Activated CD8-positive, alpha-beta T cell treated with anti-CD3 and anti-CD28 coated beads, Interleukin-2, amount 10 ng/mL, durations not matched to agents 7 days and 5 days (primary cell): ENCODE data around the gene ENDOV. TPM values are rescaled to one million over a fixed set of nuclear protein-coding genes. Genes with fewer than 3 reads are reported as not detected.

Source experiments
- ATAC-seq: fragments of 150-1000 bp; cut with Tn5 transposase; one replicate; pipeline ENCODE4 v1.10.0; 2021; ENCODE audit warnings: moderate library complexity
- CTCF ChIA-PET: fragments of 350-600 bp; sonication (Branson Sonifier 250); formaldehyde crosslinking; loops from one replicate; lab custom pipeline; 2021; ENCODE audit warnings: antibody characterized with exemption; lab: Charles Lee
- POLR2A ChIA-PET: fragments of 350-600 bp; sonication (Branson Sonifier 250); formaldehyde crosslinking; loops from one replicate; lab custom pipeline; 2021; ENCODE audit warnings: antibody characterized with exemption; lab: Charles Lee
- DNase-seq: peaks from one replicate; pipeline ENCODE4 v3.0.0-alpha.2; 2020
- H3K27ac Mint-ChIP-seq: one replicate; pipeline ENCODE4 v1.8.0; 2021; ENCODE audit warnings: mild to moderate bottlenecking, mixed read lengths
- H3K27me3 Mint-ChIP-seq: one replicate; pipeline ENCODE4 v1.8.0; 2021; ENCODE audit warnings: low read depth, mixed read lengths
- H3K36me3 Mint-ChIP-seq: one replicate; pipeline ENCODE4 v1.8.0; 2021; ENCODE audit warnings: low read depth, mixed read lengths
- H3K4me1 Mint-ChIP-seq: one replicate; pipeline ENCODE4 v1.8.0; 2021; ENCODE audit warnings: low read depth, mixed read lengths
- H3K4me3 Mint-ChIP-seq: one replicate; pipeline ENCODE4 v1.8.0; 2021; ENCODE audit warnings: mild to moderate bottlenecking, mixed read lengths
- H3K9me3 Mint-ChIP-seq: one replicate; pipeline ENCODE4 v1.8.0; 2022; ENCODE audit warnings: mixed read lengths; ENCODE audit not compliant: insufficient read depth
- total RNA-seq, 2 experiments: library from RNA; stranded (reverse); gene quantifications; one replicate each; pipeline ENCODE4 v1.2.3, GENCODE V29; 2021

The ENDOV gene
- total RNA-seq, 2 experiments from 2014 or later, result 15.7 to 18.7 TPM

- Mint-ChIP-seq H3K27me3 (no peaks in the 10 kb centered on the region), H3K36me3 (no peaks in the 10 kb centered on the region), H3K9me3 (no peaks in the 10 kb centered on the region), H3K27ac (no peak overlapping the region), H3K4me3 (no peak overlapping the region), H3K4me1 (no peaks in the 10 kb centered on the region)
- ChIA-PET CTCF (interaction anchor here (0.9 to 1.0 kb wide), 2 partner anchors 11 to 22 kb away, joined by 3 read pairs; no protein-coding TSS in a partner anchor), POLR2A (no interaction called here)
- ATAC-seq (no peak), DNase-seq (no peak)
Observed at GRCh38 chr17:80437532-80437931, 22.6 kb downstream of the ENDOV start.

DNA sequence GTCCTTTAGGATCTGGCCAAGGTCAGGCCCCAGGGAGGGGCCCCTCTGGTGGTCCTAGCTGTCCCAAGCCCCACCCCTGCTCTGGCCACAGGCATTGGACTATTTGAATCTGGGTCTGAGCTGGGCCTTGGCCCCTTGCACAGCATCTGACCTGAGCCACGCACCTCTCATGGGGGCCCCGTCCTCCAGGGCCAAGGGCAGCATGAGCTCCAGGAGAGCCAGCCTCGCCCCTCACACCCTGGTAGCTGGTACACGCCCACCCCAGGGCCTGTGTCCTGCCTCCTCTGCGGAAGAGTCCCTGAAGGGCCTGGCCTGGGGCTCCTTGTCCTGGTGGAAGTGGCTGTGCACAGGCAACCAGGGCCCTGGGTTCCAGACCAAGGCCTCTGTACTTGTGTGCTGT is 23.8 kb downstream of the ENDOV start:
- Mint-ChIP-seq H3K9me3 (no peaks in the 10 kb centered on the region), H3K4me3 (no peak overlapping the region), H3K4me1 (no peaks in the 10 kb centered on the region), H3K27ac (no peak overlapping the region), H3K27me3 (peaks cover 3% of the 10 kb centered on the region), H3K36me3 (no peaks in the 10 kb centered on the region)
- POLR2A ChIA-PET, result no interaction called here
- no peak for ATAC-seq
- DNase-seq, result no peak
- CTCF ChIA-PET, result no interaction called here

- no peak for ATAC-seq
- DNase-seq, result no peak
- ChIA-PET POLR2A (no interaction called here), CTCF (interaction anchor here (1.3 kb wide), 1 partner anchor 12 kb away, joined by 4 read pairs; no protein-coding TSS in a partner anchor)
- no peaks in the 10 kb centered on the region for H3K36me3 Mint-ChIP-seq
- H3K4me1 Mint-ChIP-seq, result no peaks in the 10 kb centered on the region
- H3K27me3 Mint-ChIP-seq, result peaks cover 3% of the 10 kb centered on the region
- no peak overlapping the region for H3K4me3 Mint-ChIP-seq
- no peaks in the 10 kb centered on the region for H3K9me3 Mint-ChIP-seq
- H3K27ac Mint-ChIP-seq, result no peak overlapping the region
Observed at GRCh38 chr17:80439499-80439898, 24.5 kb downstream of the ENDOV start.

- peak; percentile 87 for ATAC-seq
- Mint-ChIP-seq H3K4me1 (no peaks in the 10 kb centered on the region), H3K27me3 (peaks cover 3% of the 10 kb centered on the region), H3K4me3 (no peak overlapping the region), H3K9me3 (no peaks in the 10 kb centered on the region), H3K36me3 (no peaks in the 10 kb centered on the region), H3K27ac (no peak overlapping the region)
- POLR2A ChIA-PET, result interaction anchor here (2.6 kb wide), 1 partner anchor 13 kb away, joined by 14 read pairs; no protein-coding TSS in a partner anchor
- CTCF ChIA-PET, result no interaction called here
- DNase-seq, result peak; percentile 80
Observed at GRCh38 chr17:80441133-80441578, 26.2 kb downstream of the ENDOV start.

DNA sequence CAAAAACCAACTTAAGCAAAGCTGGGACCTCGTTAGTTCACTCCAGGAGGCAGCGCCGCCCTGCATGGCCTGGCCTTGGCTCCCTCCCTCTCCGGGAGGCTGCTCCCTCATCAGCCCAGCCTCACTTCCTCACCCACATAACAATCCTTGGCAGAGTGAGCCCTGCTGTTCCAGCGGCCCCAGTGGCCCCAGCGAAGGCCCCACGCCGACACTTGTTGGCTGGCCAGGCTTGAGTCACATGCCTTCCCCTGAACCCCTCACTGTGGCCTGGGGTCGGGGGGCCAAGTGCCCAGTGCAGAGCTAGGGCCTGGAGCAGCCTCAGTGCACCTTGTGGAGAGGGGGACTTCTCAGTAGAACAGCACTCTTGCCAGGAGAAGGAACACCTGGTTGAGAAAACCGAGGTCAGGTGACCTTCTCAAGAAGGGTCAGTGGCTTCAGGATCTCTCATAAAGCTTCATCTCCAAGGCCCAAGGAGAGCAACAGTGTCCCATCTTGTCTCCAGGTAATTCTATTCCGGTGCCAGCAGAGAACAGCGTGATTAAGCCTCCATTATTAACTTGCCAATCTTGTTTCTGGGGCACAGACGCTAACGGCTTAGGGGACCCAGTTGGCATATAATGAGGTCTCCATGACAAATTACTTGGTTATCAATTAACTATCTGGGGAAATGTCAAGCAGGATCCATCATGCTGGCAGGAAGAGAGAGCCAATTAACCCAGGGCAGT is 26.8 kb downstream of the ENDOV start:
- H3K4me1 Mint-ChIP-seq, result no peaks in the 10 kb centered on the region
- ChIA-PET CTCF (no interaction called here), POLR2A (interaction anchor here (2.6 kb wide), 1 partner anchor 13 kb away, joined by 14 read pairs; no protein-coding TSS in a partner anchor)
- H3K27ac Mint-ChIP-seq, result no peak overlapping the region
- no peak overlapping the region for H3K4me3 Mint-ChIP-seq
- peaks cover 3% of the 10 kb centered on the region for H3K27me3 Mint-ChIP-seq
- ATAC-seq (no peak), DNase-seq (no peak)
- no peaks in the 10 kb centered on the region for H3K36me3 Mint-ChIP-seq
- no peaks in the 10 kb centered on the region for H3K9me3 Mint-ChIP-seq

DNA sequence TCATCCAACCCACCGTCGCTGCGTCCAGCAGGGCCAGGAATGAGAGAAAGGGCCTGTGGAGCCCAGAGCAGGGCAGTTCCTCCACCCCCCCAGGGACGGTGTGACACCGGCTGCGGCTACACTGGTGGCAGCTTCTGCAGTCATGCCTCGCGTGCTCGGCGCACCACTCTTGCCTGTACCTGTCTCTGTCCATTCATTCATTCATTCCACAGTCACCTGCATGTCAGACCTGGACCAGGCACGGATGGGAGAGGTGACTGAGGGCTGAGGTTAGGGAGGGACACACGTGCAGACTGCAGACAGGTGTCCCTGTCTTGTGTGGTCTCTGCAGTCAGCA is 27.3 kb downstream of the ENDOV start:
- ATAC-seq, result no peak
- H3K27me3 Mint-ChIP-seq, result peaks cover 3% of the 10 kb centered on the region
- no peak for DNase-seq
- ChIA-PET CTCF (no interaction called here), POLR2A (interaction anchor here (2.6 kb wide), 1 partner anchor 12 kb away, joined by 14 read pairs; no protein-coding TSS in a partner anchor)
- H3K36me3 Mint-ChIP-seq, result no peaks in the 10 kb centered on the region
- no peaks in the 10 kb centered on the region for H3K9me3 Mint-ChIP-seq
- H3K27ac Mint-ChIP-seq, result no peak overlapping the region
- H3K4me1 Mint-ChIP-seq, result no peaks in the 10 kb centered on the region
- H3K4me3 Mint-ChIP-seq, result no peak overlapping the region

DNA sequence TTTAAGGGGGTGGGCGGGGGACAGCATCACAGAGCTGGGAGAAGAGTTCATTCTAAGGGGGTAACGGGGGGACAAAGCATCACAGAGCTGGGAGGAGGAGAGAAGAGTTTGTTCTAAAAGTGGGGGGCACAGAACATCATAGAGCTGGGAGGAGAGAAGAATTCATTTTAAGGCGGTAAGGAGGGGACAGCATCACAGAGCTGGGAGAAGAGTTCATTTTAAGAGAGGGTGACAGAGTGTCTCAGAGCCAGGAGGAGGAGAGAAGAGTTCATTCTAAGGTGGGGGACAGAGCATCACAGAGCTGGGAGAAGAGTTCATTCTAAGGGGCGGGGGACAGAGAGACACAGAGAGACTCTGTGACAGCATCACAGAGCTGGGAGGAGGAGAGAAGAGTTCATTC is 27.8 kb downstream of the ENDOV start:
- Mint-ChIP-seq H3K4me3 (no peak overlapping the region), H3K36me3 (no peaks in the 10 kb centered on the region), H3K27me3 (peaks cover 3% of the 10 kb centered on the region), H3K4me1 (no peaks in the 10 kb centered on the region), H3K9me3 (no peaks in the 10 kb centered on the region), H3K27ac (no peak overlapping the region)
- ChIA-PET POLR2A (interaction anchor here (2.6 kb wide), 1 partner anchor 12 kb away, joined by 14 read pairs; no protein-coding TSS in a partner anchor), CTCF (no interaction called here)
- no peak for DNase-seq
- no peak for ATAC-seq

- no peak for DNase-seq
- ATAC-seq, result no peak
- no peaks in the 10 kb centered on the region for H3K4me1 Mint-ChIP-seq
- no peak overlapping the region for H3K27ac Mint-ChIP-seq
- POLR2A ChIA-PET, result no interaction called here
- no peaks in the 10 kb centered on the region for H3K9me3 Mint-ChIP-seq
- no peaks in the 10 kb centered on the region for H3K36me3 Mint-ChIP-seq
- peaks cover 3% of the 10 kb centered on the region for H3K27me3 Mint-ChIP-seq
- CTCF ChIA-PET, result no interaction called here
- no peak overlapping the region for H3K4me3 Mint-ChIP-seq
Observed at GRCh38 chr17:80443498-80443897, 28.5 kb downstream of the ENDOV start.

- Mint-ChIP-seq H3K27ac (no peak overlapping the region), H3K4me1 (no peaks in the 10 kb centered on the region), H3K9me3 (no peaks in the 10 kb centered on the region), H3K36me3 (no peaks in the 10 kb centered on the region), H3K27me3 (peaks cover 3% of the 10 kb centered on the region), H3K4me3 (no peak overlapping the region)
- ATAC-seq (no peak), DNase-seq (no peak)
- CTCF ChIA-PET, result no interaction called here
- POLR2A ChIA-PET, result no interaction called here
Observed at GRCh38 chr17:80443916-80444643, 29.1 kb downstream of the ENDOV start.

GRCh38 chr17:80444644-80444979 is 29.6 kb downstream of the ENDOV start:
- Mint-ChIP-seq H3K4me1 (no peaks in the 10 kb centered on the region), H3K27me3 (peaks cover 3% of the 10 kb centered on the region), H3K4me3 (no peak overlapping the region), H3K9me3 (no peaks in the 10 kb centered on the region), H3K27ac (no peak overlapping the region), H3K36me3 (no peaks in the 10 kb centered on the region)
- ChIA-PET CTCF (no interaction called here), POLR2A (no interaction called here)
- ATAC-seq (no peak), DNase-seq (no peak)

DNA sequence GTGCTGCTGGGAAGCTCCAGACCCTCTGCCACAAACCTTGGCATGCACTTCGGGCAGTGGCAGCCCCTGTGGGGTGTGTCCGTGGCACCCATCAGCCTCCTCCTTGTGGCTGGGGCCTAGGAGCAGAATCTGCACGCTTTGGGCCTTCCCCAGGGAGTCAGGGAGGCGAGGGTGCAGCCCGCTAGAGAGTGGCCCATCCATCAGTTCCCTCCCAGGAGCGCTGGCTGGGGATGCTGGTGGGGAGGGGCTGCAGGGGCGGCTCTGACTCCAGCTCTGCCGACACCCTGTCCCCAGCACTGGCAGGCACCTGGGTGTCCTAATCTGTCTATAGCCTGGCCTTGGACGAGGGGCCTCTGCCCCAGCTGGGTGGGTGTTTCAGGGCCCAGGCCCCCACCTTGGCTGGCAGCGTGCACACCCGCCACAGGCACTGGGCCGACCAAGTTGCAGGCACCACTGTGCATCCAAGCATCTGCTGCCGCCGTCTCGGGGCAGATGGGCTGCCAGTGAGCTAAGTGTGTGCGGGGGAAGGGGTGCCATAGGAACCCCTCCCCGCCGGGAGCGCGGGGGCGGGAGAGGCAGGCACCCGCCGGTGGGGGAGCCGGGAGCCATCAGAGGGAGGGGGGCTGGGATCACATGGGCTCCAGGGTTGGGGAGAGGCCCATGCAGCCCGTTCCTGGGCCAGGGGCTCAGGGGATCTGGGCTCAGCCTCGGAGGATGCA is 30.2 kb downstream of the ENDOV start:
- Mint-ChIP-seq H3K36me3 (no peaks in the 10 kb centered on the region), H3K9me3 (no peaks in the 10 kb centered on the region), H3K27ac (no peak overlapping the region), H3K27me3 (peaks cover 3% of the 10 kb centered on the region), H3K4me3 (no peak overlapping the region), H3K4me1 (no peaks in the 10 kb centered on the region)
- ATAC-seq, result no peak
- ChIA-PET CTCF (no interaction called here), POLR2A (no interaction called here)
- no peak for DNase-seq

- DNase-seq (no peak), ATAC-seq (no peak)
- H3K4me1 Mint-ChIP-seq, result no peaks in the 10 kb centered on the region
- no peaks in the 10 kb centered on the region for H3K9me3 Mint-ChIP-seq
- ChIA-PET POLR2A (no interaction called here), CTCF (no interaction called here)
- H3K4me3 Mint-ChIP-seq, result no peak overlapping the region
- H3K36me3 Mint-ChIP-seq, result no peaks in the 10 kb centered on the region
- H3K27ac Mint-ChIP-seq, result no peak overlapping the region
- peaks cover 3% of the 10 kb centered on the region for H3K27me3 Mint-ChIP-seq
Observed at GRCh38 chr17:80445726-80446110, 30.8 kb downstream of the ENDOV start.
